HepG2 (cell line): Measurements from ENCODE around the gene ENPP4. TPM values are rescaled to one million over a fixed set of nuclear protein-coding genes. Genes with fewer than 3 reads are reported as not detected.

Source experiments
- ATAC-seq: fragments of 200-7000 bp; cut with Tn5 transposase; 3 replicates; pipeline ENCODE4 v1.9.1; 2020; ENCODE audit warnings: mild to moderate bottlenecking, moderate library complexity
- BruUV-seq: library from RNA; stranded (reverse); fragments of 400-500 nt; replicated peaks from 2 replicates; lab custom pipeline; 2021; lab: Mats Ljungman, UMichigan
- CTCF ChIA-PET: fragments of 300-600 bp; formaldehyde crosslinking; extraction: SDS; loops from one replicate; lab custom pipeline; 2021; ENCODE audit warnings: low total read pairs, inconsistent platforms, low intra/inter-chr PET ratio; lab: Yijun Ruan, JAX
- POLR2A ChIA-PET: fragments of 350-600 bp; sonication (Branson Sonifier 250); formaldehyde crosslinking; loops from one replicate; lab custom pipeline; 2020; ENCODE audit warnings: antibody characterized with exemption, inconsistent platforms; lab: Yijun Ruan, JAX
- DNase-seq: peaks from one replicate; pipeline ENCODE4 v3.0.0-alpha.2; 2015; ENCODE audit warnings: low spot score
- FAIRE-seq: peaks from 3 replicates; lab custom pipeline; 2011; peaks lifted over from hg19 to GRCh38; lab: Jason Lieb, UNC
- H2AFZ ChIP-seq: one replicate; pipeline ENCODE4 v1.6.1; 2011; ENCODE audit warnings: low read length, inconsistent platforms
- H3K27ac ChIP-seq: fragments of 300-600 bp; 3 replicates; pipeline ENCODE4 v1.8.0; 2011; ENCODE audit warnings: mixed run types, mild to moderate bottlenecking, mixed read lengths, low read length, inconsistent platforms; ENCODE audit not compliant: insufficient read depth; ENCODE audit errors: extremely low read length
- H3K27me3 ChIP-seq, 2 experiments: fragments of 200-600 bp in 1 of 2; 2 replicates in 1 of 2; 3 replicates in 1 of 2; pipeline versions ENCODE4 v1.6.0 to v1.8.0; 2011; ENCODE audit warnings: low read length in 2 of 2, mild to moderate bottlenecking in 2 of 2, moderate library complexity in 2 of 2, inconsistent platforms in 1 of 2; ENCODE audit not compliant: insufficient read depth in 2 of 2, control insufficient read depth in 1 of 2
- H3K36me3 ChIP-seq, 2 experiments: fragments of 200-600 bp in 1 of 2; replicated peaks in 1 of 2; 2 replicates in 1 of 2; 3 replicates in 1 of 2; pipeline versions ENCODE4 v1.5.1 to v1.8.0; 2011; ENCODE audit warnings: low read length in 2 of 2, inconsistent platforms in 1 of 2; ENCODE audit not compliant: insufficient read depth in 2 of 2, control insufficient read depth in 1 of 2
- H3K4me1 ChIP-seq: 2 replicates; pipeline ENCODE4 v1.5.1; 2012; ENCODE audit warnings: low read length, inconsistent platforms; ENCODE audit not compliant: insufficient read depth
- H3K4me2 ChIP-seq: 2 replicates; pipeline ENCODE4 v1.6.0; 2011; ENCODE audit warnings: low read depth, low read length, inconsistent platforms
- H3K4me3 ChIP-seq, 3 experiments: fragments of 200-600 bp in 1 of 3; sonication (generic), shearing (Covaris generic) in 1 of 3; replicated peaks in 1 of 3; 2 replicates each; pipeline ENCODE4 v1.5.1; 2011 to 2016; ENCODE audit warnings: low read length in 3 of 3, inconsistent platforms in 2 of 3, low read depth in 2 of 3, mild to moderate bottlenecking in 2 of 3, control low read depth in 1 of 3, mixed read lengths in 1 of 3; ENCODE audit not compliant: insufficient read depth in 1 of 3
- H3K79me2 ChIP-seq: one replicate; pipeline ENCODE4 v1.6.1; 2011; ENCODE audit warnings: low read length, inconsistent platforms; ENCODE audit not compliant: insufficient read depth
- H3K9ac ChIP-seq: 2 replicates; pipeline ENCODE4 v1.6.0; 2011; ENCODE audit warnings: mild to moderate bottlenecking, low read depth, low read length, inconsistent platforms; ENCODE audit not compliant: insufficient read depth
- H3K9me3 ChIP-seq: 2 replicates; pipeline ENCODE4 v1.5.1; 2012; ENCODE audit warnings: mild to moderate bottlenecking, low read length
- H4K20me1 ChIP-seq: 2 replicates; pipeline ENCODE4 v1.6.0; 2011; ENCODE audit warnings: inconsistent platforms, mild to moderate bottlenecking, low read length, moderate library complexity; ENCODE audit not compliant: insufficient read depth
- CTCF ChIP-seq: sonication (generic); formaldehyde crosslinking; IDR thresholded peaks from 2 replicates; pipeline ENCODE4 v1.5.0; 2020; ENCODE audit warnings: mild to moderate bottlenecking, missing genetic modification reagents, moderate library complexity
- ZNF605 ChIP-seq: sonication (generic); formaldehyde crosslinking; IDR thresholded peaks from 2 replicates; pipeline ENCODE4 v1.8.0; 2022; ENCODE audit warnings: mild to moderate bottlenecking, missing genetic modification reagents
- ZNF639 ChIP-seq: conservative IDR thresholded peaks from 2 replicates; pipeline ENCODE4 v1.6.1; 2018; ENCODE audit warnings: missing genetic modification reagents
- WGBS: methylation state at CpG from one replicate; pipeline ENCODE4 v1.1.6; 2017; ENCODE audit warnings: low lambda C conversion rate; 5-methylcytosine and 5-hydroxymethylcytosine counted together
- in situ Hi-C: cut with HindIII; loops from 2 replicates; pipeline ENCODE4 v1.10.0; 2017; ENCODE audit warnings: low pct_unique_long_range_greater_than_20kb; ENCODE audit not compliant: extremely low pct_ligation_motif_present
- intact Hi-C: fragments of 100-400 bp; cut with micrococcal nuclease; formaldehyde crosslinking; loops from one replicate; pipeline ENCODE4 v1.10.0; 2022; ENCODE audit not compliant: unreplicated experiment
- polyA plus RNA-seq, 8 experiments: library from polyadenylated mRNA; depleted of rRNA in 3 of 8; stranded (reverse) in 7 of 8; unstranded in 1 of 8; fragments of >200 nt; fragmentation: Illumina TruSeq in 4 of 8; extraction: Trizol in 4 of 8; gene quantifications; 2 replicates each; pipeline versions ENCODE4 v1.2.1 to v1.2.3, GENCODE V29; 2011 to 2016; ENCODE audit warnings: low read depth in 4 of 8, missing spikeins in 1 of 8, mixed read lengths in 1 of 8; ENCODE audit not compliant: insufficient read depth in 1 of 8
- total RNA-seq, 5 experiments: library from RNA; depleted of rRNA; stranded (reverse); fragments of >200 nt; fragmentation: Illumina TruSeq; extraction: Trizol; gene quantifications; 2 replicates each; pipeline ENCODE4 v1.2.3, GENCODE V29; 2016; ENCODE audit warnings: low read depth in 1 of 5
- TF ChIP-seq, protein P1 (sequence below): sonication (generic); formaldehyde crosslinking; IDR thresholded peaks from 2 replicates; pipeline ENCODE4 v1.8.1; 2023; ENCODE audit warnings: mild to moderate bottlenecking, missing genetic modification reagents

Gene ENPP4
- total and polyA plus RNA-seq, 2 of the 13 experiments (the other 11 are each of a cell fraction or from before 2014, with no cell fraction given), result 0.04 to 0.38 TPM

- no TSS peak for BruUV-seq
- ATAC-seq, result no peak
These were observed 13.5 kb upstream of the ENPP4 start for GRCh38 chr6:46116289-46116688.

More at GRCh38 chr6:46116289-46116688, 13.5 kb upstream of the ENPP4 start:
- Histone ChIP-seq H3K79me2 (no peaks in the 10 kb centered on the region), H3K4me3 (no peak overlapping the region), H3K9me3 (no peaks in the 10 kb centered on the region), H3K27me3 (no peaks in the 10 kb centered on the region), H3K36me3 (no peaks in the 10 kb centered on the region), H4K20me1 (no peaks in the 10 kb centered on the region)
- 0% methylated on average over 2 of the region's 2 CpGs for WGBS
- no peak for DNase-seq
- CTCF ChIA-PET, result no interaction called here
- TF ChIP-seq ZNF639 (CRISPR knock-in tag) (no peak), ZNF605 (no peak), CTCF (no peak)
- TF ChIP-seq, protein P1, sequence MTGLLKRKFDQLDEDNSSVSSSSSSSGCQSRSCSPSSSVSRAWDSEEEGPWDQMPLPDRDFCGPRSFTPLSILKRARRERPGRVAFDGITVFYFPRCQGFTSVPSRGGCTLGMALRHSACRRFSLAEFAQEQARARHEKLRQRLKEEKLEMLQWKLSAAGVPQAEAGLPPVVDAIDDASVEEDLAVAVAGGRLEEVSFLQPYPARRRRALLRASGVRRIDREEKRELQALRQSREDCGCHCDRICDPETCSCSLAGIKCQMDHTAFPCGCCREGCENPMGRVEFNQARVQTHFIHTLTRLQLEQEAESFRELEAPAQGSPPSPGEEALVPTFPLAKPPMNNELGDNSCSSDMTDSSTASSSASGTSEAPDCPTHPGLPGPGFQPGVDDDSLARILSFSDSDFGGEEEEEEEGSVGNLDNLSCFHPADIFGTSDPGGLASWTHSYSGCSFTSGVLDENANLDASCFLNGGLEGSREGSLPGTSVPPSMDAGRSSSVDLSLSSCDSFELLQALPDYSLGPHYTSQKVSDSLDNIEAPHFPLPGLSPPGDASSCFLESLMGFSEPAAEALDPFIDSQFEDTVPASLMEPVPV (CRISPR knock-in tag), result no peak
- TF ChIP-seq, all 625 proteins: peak for 0
- in situ Hi-C loops, result no loop called here
- no peaks in the 10 kb centered on the region for H3K4me1 ChIP-seq
- H3K27ac ChIP-seq, result no peak overlapping the region
- no peak overlapping the region for H3K9ac ChIP-seq
- no peak for FAIRE-seq
- POLR2A ChIA-PET, result no interaction called here
- intact Hi-C loops, result no loop called here
- H2AFZ ChIP-seq, result no peak overlapping the region
- no peak overlapping the region for H3K4me2 ChIP-seq
